Measurements from ENCODE around the gene ATRAID.

GRCh38 chr2:27231921-27232320 is 20.1 kb downstream of the ATRAID start:
- TF ChIP-seq SPI1 (IDR thresholded peaks at IDR 0.05; ENCODE audit: borderline replicate concordance, low read depth) (no peak), CTCF (IDR thresholded peaks at IDR 0.05; ENCODE audit: insufficient read depth, low read length) (no peak), REST (IDR thresholded peaks at IDR 0.05; ENCODE audit: insufficient replicate concordance, low read depth) (no peak), POLR2AphosphoS5 (IDR thresholded peaks at IDR 0.05; ENCODE audit: low read depth) (no peak)
